Measurements from ENCODE around the gene GART.
"Not testable (repeated sequence)": the region's sequence is repeated elsewhere in the genome, so short reads cannot be mapped to it uniquely, and the experiment has no call there.

GART gene

GRCh38 chr21:33473344-33473743 is 68.6 kb downstream of the GART start:
- in situ Hi-C loops (cut with MboI; ENCODE audit: low sequenced_read_pairs), result no loop called here

- in situ Hi-C loops (cut with MboI; ENCODE audit: low sequenced_read_pairs), result no loop called here
Measured at GRCh38 chr21:33470701-33471100, 71.2 kb downstream of the GART start.

GRCh38 chr21:33469183-33469582 is 72.7 kb downstream of the GART start:
- in situ Hi-C loops (cut with MboI; ENCODE audit: low sequenced_read_pairs), result not testable (repeated sequence)

GRCh38 chr21:33461538-33462250 is 80.2 kb downstream of the GART start:
- in situ Hi-C loops (cut with MboI; ENCODE audit: low sequenced_read_pairs), result no loop called here

GRCh38 chr21:33458861-33459260 is 83.1 kb downstream of the GART start:
- in situ Hi-C loops (cut with MboI; ENCODE audit: low sequenced_read_pairs), result no loop called here

GRCh38 chr21:33455686-33456446 is 86.1 kb downstream of the GART start:
- in situ Hi-C loops (cut with MboI; ENCODE audit: low sequenced_read_pairs), result no loop called here
